ENCODE data around the gene ZFR2. TPM values are rescaled to one million over a fixed set of nuclear protein-coding genes. Genes with fewer than 3 reads are reported as not detected.

The ZFR2 gene
- total RNA-seq, 4 donors from 2014 or later: not detected

DNA sequence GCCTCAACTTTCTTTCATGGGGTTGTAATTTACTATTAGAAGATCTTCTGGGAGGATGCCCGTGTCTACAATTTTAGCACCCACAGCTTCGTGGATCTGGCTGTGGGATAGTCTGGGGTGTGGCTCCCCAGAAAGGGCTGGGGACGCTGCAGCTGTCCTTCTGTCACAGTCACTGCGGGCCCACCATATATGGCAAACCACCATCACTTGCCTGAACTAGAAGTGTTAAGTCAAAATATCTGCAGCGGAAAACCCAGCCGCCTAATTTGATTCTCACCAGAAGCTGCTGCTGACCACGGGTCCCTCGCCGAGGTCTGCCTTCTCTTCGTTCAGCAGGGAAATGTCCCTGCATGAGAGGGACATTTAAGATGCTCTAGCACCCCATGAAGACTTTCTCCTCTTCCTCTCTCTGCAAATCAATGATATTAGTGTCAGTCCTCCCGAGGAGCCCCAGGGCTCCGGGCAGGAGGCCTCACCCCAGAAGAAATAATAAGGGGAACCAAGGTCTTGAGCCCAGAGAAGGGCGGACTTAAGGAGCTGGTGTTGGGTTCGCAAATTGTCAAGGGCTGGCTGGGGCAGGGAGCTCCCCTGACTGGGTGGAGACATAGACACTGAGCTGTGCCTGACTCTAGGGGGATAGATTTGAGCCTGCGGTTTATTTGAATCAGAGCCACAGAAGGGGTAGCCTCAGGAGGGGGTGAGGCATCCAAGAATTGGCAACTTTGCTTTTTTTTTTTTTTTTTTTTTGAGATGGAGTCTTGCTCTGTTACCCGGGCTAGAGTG lies 79.7 kb downstream of the ZFR2 start:
- H3K4me3 ChIP-seq: no peak overlapping the region
- H3K27ac ChIP-seq: no peak overlapping the region
- 49 to 54% methylated on average over 16 of the region's 16 CpGs for WGBS, 2 donors
- DNase-seq (ENCODE audit: low spot score in 2 of 2): no peak
- peaks cover 0 to 18% (median 0%) of the 10 kb centered on the region in 4 donors for H3K9me3 ChIP-seq
- H3K27me3 ChIP-seq: peaks cover 0 to 19% of the 10 kb centered on the region in 2 donors
- peaks cover 0 to 14% (median 0%) of the 10 kb centered on the region in 4 donors for H3K4me1 ChIP-seq
- no peaks in the 10 kb centered on the region for H3K36me3 ChIP-seq
- TF ChIP-seq EP300 (IDR thresholded peaks at IDR 0.05) (no peak), POLR2A (IDR thresholded peaks at IDR 0.05) (no peak)
- TF ChIP-seq, protein P1, sequence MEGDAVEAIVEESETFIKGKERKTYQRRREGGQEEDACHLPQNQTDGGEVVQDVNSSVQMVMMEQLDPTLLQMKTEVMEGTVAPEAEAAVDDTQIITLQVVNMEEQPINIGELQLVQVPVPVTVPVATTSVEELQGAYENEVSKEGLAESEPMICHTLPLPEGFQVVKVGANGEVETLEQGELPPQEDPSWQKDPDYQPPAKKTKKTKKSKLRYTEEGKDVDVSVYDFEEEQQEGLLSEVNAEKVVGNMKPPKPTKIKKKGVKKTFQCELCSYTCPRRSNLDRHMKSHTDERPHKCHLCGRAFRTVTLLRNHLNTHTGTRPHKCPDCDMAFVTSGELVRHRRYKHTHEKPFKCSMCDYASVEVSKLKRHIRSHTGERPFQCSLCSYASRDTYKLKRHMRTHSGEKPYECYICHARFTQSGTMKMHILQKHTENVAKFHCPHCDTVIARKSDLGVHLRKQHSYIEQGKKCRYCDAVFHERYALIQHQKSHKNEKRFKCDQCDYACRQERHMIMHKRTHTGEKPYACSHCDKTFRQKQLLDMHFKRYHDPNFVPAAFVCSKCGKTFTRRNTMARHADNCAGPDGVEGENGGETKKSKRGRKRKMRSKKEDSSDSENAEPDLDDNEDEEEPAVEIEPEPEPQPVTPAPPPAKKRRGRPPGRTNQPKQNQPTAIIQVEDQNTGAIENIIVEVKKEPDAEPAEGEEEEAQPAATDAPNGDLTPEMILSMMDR (IDR thresholded peaks at IDR 0.05): no peak

DNA sequence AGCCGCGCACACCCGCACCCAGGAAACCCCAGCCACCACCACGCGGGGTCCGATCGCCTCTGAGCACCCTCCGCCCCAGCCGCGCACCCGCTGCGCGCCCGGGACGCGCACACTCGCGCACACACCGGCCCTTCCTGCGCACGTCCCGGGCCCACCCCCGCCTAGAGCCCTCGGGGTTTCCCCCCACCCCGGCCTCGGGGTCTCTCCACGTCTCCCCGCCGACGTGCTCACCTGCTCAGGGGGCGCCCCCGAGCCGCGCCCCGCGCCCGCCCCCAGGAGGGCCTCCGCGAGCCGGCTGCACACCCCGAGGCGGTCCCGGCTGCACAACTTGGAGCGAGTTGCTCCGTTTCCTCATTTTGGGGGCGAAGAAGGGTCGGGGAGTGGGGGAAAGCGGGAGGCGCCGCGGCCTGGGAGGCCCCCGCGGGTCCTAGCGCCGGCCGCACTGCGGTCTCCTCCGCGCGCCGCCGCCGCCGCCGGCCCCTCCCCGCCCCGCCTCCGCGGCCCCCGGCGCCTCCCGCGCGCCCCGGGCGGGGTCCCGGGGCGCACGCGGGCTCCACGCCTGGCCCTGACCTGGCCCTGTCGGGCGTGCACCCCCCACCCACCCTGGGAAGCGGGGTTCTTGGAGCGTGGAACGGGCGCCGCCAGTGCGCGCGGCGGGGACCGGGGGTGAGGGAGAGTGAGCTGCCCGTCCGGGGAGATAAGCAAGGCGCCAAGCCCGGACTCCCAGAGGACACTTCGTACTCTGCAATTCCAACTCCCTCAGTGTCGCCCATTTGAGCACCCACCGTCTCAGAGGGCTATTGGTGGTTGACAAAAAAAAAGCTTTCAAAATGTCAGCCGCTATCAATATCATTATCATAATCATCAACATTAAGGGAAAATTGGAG lies 82.7 kb downstream of the ZFR2 start, which contains the start of gene MATK:
MATK (minus strand) TSS at position 444 of the 887 bp plus-strand sequence. CDS start 1,246 bp downstream, outside the sequence.
- TF ChIP-seq, protein P1 (IDR thresholded peaks at IDR 0.05): no peak
- no peak for TF ChIP-seq EP300 (IDR thresholded peaks at IDR 0.05)
- no peak for TF ChIP-seq POLR2A (IDR thresholded peaks at IDR 0.05)
- Histone ChIP-seq H3K36me3 (no peaks in the 10 kb centered on the region), H3K27me3 (peaks cover 0 to 37% of the 10 kb centered on the region in 2 donors), H3K4me1 (peaks cover 0 to 14% (median 0%) of the 10 kb centered on the region in 4 donors), H3K27ac (no peak within 1 kb of the TSS), H3K9me3 (peaks cover 3 to 30% (median 10%) of the 10 kb centered on the region in 4 donors), H3K4me3 (peak within 1 kb of the TSS in 2 of 4 donors; percentile 31 to 35)
- 9 to 17% methylated on average over 11 to 50 of the region's 101 CpGs for WGBS, 2 donors
- DNase-seq (ENCODE audit: low spot score in 2 of 2): no peak

DNA sequence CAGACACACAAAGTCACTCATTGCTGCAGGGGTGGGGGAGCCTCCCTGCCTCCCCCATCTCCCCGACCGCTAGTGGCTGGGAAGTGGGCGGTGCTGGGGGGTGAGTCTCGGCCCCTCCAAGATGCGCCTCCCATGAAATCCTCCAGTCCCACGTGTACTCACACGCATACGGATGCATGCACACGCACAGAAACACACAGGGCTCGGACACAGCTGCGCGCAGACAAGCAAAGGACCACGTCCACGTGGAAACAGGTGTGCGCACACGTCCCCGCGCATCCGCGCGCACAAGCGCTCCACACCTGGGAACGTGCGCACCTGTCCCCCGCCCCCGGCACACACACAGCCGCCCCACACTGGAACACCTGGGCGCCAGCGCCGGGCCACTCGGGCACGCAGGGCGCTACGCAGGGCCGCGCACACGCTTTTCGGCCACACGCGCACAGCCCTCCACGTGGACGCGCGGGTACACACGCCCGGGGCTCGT lies 83.3 kb downstream of the ZFR2 start:
- H3K27ac ChIP-seq: no peak overlapping the region
- peaks cover 0 to 14% (median 0%) of the 10 kb centered on the region in 4 donors for H3K4me1 ChIP-seq
- no peaks in the 10 kb centered on the region for H3K36me3 ChIP-seq
- H3K9me3 ChIP-seq: peaks cover 3 to 32% (median 13%) of the 10 kb centered on the region in 4 donors
- peak overlapping the region in 2 of 4 donors; percentile 31 to 35 for H3K4me3 ChIP-seq
- H3K27me3 ChIP-seq: peaks cover 0 to 37% of the 10 kb centered on the region in 2 donors
- no peak for DNase-seq (ENCODE audit: low spot score in 2 of 2)
- no peak for TF ChIP-seq EP300 (IDR thresholded peaks at IDR 0.05)
- TF ChIP-seq POLR2A (IDR thresholded peaks at IDR 0.05): no peak
- TF ChIP-seq, protein P1 (IDR thresholded peaks at IDR 0.05): no peak
- 1 to 3% methylated on average over 19 to 27 of the region's 47 CpGs for WGBS, 2 donors

DNA sequence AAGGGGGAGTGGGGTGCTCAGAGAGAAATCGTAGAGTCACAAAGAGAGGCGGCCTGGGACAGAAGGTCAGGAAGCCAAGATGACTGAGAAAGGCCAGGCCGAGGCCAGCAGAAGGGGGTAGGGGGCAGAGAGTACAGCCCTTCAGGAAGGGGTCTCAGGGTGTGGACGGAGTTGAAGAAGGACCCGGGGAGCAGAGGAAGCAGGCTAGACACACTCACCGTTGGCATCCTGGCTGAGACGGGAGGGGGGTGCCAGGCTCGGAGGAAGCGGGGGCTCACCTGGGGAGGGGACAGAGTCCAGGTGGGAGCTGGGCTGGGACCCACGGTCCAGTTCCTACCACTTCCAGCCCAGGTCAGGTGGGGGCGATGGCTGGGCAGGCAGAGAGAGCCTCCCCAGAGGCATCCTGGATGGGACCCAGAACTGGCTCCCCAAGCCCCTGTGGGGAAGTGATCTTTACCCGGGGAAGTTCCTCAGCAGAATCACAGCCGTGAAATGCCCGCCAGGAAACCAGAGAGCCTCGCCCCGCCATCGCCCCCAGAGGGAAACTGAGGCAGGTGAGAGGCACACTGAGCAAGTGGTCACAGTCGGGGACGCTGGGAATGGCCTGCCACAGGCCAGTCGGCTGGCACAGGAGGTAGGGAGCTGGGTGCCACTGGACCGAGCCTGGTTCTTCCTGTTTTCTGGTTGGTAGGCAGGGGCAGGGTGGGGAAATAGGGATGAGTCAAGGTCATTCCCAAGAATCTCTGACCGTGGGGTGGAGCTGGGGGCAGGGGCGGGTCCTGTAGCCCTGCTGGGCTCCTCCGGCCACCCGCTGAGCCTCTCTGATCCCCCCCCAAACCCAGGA lies 84.0 kb downstream of the ZFR2 start:
- 18 to 24% methylated on average over 18 to 25 of the region's 25 CpGs for WGBS, 2 donors

More for the DNA sequence above, 84.0 kb downstream of the ZFR2 start:
- no peak for DNase-seq (ENCODE audit: low spot score in 2 of 2)
- Histone ChIP-seq H3K27me3 (peaks cover 0 to 37% of the 10 kb centered on the region in 2 donors), H3K9me3 (peaks cover 3 to 33% (median 13%) of the 10 kb centered on the region in 4 donors), H3K4me3 (peak overlapping the region in 1 of 4 donors; percentile 35), H3K27ac (no peak overlapping the region), H3K4me1 (peaks cover 0 to 14% (median 0%) of the 10 kb centered on the region in 4 donors), H3K36me3 (no peaks in the 10 kb centered on the region)
- TF ChIP-seq, protein P1 (IDR thresholded peaks at IDR 0.05): no peak
- TF ChIP-seq POLR2A (IDR thresholded peaks at IDR 0.05) (no peak), EP300 (IDR thresholded peaks at IDR 0.05) (no peak)

All from tibial nerve (tissue), 4 donors.